ENCODE data around the gene NUDT2.
"Not testable (repeated sequence)": the region's sequence is repeated elsewhere in the genome, so short reads cannot be mapped to it uniquely, and the experiment has no call there.

Gene NUDT2

DNA sequence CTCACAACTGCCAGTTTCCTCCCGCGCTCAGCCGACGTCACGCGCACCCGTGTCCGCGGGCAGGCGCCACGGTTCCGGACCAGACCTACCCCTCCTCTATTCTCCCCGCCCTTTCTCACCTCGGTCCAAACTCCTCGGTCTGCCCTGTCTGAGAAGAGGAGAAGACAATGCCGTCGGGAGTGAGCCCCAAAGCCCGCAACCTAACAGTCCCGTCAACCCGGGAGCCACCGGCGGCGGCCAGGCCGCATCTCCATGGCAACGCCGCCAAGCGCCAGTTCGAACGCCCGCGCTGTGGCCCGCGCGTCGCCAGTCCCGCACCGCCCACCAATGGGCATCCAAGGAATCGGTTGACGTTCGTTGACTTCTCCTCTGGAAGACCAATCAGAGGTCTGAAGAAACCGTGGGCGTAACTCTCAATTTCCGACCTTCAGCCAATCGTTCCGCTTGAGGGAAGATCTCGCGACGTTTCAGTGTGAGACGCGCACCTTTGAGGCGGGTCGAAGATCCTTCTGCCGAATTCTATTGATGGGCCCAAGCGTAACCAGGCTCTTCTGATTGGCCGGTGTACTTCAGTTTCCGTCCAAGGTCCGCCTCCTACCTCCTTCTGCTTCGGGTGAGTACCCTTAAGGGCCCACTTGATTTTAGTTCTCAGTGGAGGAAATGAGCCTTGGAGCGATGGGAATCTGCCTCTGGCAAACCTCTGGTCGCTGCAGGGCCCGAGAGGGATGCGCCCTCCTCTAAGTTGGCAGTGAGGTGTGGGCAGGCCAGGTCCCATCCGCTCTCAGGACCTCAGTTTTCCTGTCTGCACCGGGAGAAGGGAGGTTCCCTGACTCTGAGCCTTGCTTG lies at the start of gene NUDT2, which contains the start of gene KIF24:
TSS of gene NUDT2 (plus strand) at position 583 of the 846 bp plus-strand sequence. CDS start 9,471 bp downstream, outside the sequence.
TSS of gene KIF24 (minus strand) at position 282 of the 846 bp plus-strand sequence. CDS start 17,922 bp downstream, outside the sequence.
- peak; percentile 94 for DNase-seq

- no peak for DNase-seq
Observed at GRCh38 chr9:34282096-34282495, 47.3 kb upstream of the NUDT2 start.

GRCh38 chr9:34289159-34289558 lies 40.2 kb upstream of the NUDT2 start:
- no peak for DNase-seq

- no peak for DNase-seq
Observed at GRCh38 chr9:34291023-34291422, 38.3 kb upstream of the NUDT2 start.

- no peak for DNase-seq
Observed at GRCh38 chr9:34291423-34291822, 37.9 kb upstream of the NUDT2 start.

DNA sequence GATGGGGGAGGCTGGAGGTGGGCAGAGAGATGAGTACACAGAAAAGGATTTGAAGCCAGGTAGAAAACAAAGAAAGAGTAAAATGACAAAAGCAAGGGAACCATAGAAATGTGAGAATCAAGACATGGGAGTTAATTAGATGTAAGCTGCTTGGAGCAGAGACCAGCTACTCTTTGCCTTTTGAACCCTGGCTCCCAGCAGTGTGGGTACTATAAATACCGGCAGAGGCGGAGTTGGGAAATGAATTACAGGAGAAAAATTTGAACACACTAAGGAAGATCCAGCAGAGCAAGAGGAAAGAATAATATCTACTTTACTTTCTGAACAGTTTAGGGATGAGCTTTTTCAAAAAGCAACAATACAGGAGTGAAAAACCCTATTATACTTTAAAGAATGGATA lies 36.8 kb upstream of the NUDT2 start:
- no peak for DNase-seq

DNA sequence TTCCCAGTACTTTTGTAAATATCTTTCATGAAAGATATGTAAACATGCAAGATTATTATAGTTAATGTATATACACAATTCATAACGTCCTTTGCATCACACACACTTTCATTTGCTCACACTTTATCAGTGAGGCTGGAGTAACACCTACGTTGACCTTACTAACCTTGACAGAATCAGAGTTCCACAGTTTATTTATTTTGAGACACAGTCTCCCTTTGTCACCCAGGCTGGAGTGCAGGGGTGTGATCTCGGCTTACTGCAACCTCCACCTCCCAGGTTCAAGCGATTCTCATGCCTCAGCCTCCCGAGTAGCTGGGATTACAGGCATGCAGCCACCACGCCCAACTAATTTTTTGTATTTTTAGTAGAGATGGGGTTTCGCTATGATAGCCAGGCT lies 28.3 kb upstream of the NUDT2 start:
- DNase-seq, result not testable (repeated sequence)

- DNase-seq, result not testable (repeated sequence)
Observed at GRCh38 chr9:34308316-34308715, 21.1 kb upstream of the NUDT2 start.

DNA sequence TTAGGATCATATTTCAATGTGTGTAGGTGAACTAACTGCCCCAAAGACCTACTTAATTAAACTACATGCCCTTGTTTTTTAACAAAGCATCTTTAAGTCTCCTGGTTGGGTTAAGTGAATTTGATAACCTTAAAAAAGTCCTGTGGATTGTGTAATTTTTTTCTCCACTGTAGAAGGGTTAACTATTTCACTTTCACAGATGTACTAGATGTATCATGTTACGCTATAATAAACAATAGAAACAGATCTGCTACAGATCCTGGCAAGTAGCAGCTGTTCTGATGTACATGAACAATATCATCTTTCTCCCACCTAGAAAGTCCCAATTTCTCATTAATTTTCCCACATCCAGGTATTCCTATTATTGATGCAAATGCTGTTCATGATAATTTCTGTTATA lies 19.2 kb upstream of the NUDT2 start:
- no peak for DNase-seq

GRCh38 chr9:34311499-34312185 lies 17.7 kb upstream of the NUDT2 start:
- DNase-seq, result no peak

- DNase-seq, result no peak
Observed at GRCh38 chr9:34317436-34317835, 11.9 kb upstream of the NUDT2 start.

- DNase-seq, result no peak
Observed at GRCh38 chr9:34318163-34318790, 11.1 kb upstream of the NUDT2 start.

DNA sequence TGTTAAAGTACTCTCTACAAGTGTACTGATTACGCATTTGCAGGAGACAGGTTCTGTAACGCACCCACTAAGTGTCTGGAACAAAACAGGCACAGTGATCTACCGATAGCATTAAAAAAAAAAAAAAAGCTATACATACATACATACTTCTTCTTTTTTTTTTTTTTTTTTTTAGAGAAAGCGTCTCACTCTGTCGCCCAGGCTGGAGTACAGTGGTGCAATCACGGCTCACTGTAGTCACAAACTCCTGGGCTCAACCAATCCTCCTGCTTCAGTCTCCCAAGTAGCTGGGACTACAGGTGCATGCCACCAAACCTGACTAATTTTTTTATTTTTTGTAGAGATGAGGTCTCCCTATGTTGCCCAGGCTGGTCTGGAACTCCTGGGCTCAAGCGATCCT lies 7.9 kb upstream of the NUDT2 start:
- DNase-seq, result no peak

DNA sequence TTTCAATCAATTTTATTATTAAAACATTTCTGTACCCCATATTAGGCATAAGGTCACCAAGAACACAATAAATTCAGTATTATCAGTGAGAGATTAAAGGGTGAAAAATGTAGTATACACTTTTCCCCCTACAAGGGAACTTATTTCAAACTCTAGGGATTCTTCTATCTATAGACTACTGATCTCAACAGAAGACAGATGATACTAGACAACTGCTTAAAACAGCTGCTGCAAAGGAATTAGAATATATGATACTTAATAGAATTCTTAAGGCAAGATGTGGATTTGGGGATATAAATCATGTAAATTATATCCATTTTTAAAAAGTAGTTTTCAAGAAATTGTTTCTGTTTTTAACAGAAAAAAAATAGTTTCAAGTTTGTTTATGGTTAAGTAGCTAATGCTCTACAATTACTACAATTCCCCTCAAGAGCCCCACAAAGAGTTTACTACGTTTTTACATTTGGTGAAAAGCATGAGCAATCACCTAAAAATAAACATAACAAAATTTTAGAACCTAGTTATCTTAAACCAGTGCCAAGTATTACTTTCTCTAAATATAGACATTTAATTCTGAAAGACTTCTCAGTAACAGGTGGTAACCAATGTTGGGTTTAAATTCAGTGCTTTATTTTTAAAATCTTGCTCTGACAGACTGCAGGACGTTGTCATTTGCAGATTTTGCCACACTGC lies 6.3 kb upstream of the NUDT2 start:
- DNase-seq, result no peak

- DNase-seq, result no peak
Observed at GRCh38 chr9:34326690-34327089, 2.7 kb upstream of the NUDT2 start.

DNA sequence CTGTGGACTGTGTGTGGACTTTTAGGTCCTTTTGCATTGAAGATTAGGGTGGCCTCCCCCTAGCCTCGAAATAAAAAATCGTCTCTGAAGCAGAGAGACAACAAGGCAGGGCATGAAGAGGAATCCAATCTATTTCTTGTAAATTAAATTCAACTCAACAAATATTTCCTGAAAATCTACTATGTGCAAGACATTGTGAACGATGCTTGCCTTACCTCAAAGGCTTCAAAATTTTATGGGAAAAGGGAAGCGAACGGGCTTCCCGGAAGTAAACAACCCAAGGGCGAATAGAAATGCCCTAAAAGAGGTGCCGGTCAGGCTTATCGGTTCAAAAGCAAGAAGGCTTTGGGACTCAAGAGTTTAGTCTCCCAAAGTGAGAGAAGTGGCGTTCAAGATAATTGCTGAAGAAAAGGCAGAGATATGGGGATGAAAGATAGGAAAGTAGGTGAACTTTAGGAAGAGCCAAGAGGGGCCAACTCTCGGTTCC lies 826 bp upstream of the NUDT2 start:
- no peak for DNase-seq

- DNase-seq, result no peak
Observed at GRCh38 chr9:34331196-34331595, 1.8 kb downstream of the NUDT2 start.

- DNase-seq, result no peak
Observed at GRCh38 chr9:34332076-34332964, 3.0 kb downstream of the NUDT2 start.

GRCh38 chr9:34333836-34334235 lies 4.5 kb downstream of the NUDT2 start:
- no peak for DNase-seq

GRCh38 chr9:34334337-34334824 lies 5.0 kb downstream of the NUDT2 start:
- DNase-seq, result no peak

DNA sequence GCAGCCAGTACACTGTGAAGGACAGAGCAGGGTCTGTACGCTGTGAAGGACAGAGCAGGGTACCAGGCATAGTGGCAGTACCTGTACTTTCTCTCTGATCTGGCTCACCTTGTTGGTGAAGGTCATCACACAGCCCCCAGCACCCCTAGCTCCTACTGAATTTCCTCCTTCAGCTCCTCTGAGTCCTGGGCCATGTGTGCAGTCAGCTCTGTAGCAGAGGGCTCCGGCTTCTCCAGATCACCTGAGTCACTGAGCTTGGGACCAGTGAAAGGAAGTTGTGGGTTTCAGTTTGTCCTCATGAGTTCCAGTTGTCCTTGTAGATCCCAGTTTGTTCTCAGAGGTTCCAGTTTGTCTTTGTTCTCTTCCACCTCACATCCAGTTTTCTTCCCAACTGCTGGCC lies 5.5 kb downstream of the NUDT2 start:
- no peak for DNase-seq

- DNase-seq, result no peak
Observed at GRCh38 chr9:34335376-34335775, 6.0 kb downstream of the NUDT2 start.

All from CD4-positive, alpha-beta T cell treated with Interleukin-6 for 4 hours (primary cell).